WTC11 (cell line): ENCODE measurements around the gene SERPINA9.

ENCODE experiments used
- CREB1 ChIP-seq: sonication (generic); formaldehyde crosslinking; IDR thresholded peaks from 2 replicates; pipeline ENCODE4 v1.8.0; 2023; ENCODE audit warnings: mild to moderate bottlenecking, missing genetic modification reagents
- CTCF ChIP-seq: fragments of 200-600 bp; IDR thresholded peaks from 2 replicates; pipeline ENCODE4 v1.8.0; 2022; ENCODE audit warnings: antibody characterized with exemption
- ELF4 ChIP-seq: sonication (generic); formaldehyde crosslinking; IDR thresholded peaks from 2 replicates; pipeline ENCODE4 v1.8.1; 2022; ENCODE audit warnings: low read depth, mild to moderate bottlenecking, moderate library complexity, missing genetic modification reagents
- ESRRA ChIP-seq: sonication (generic); formaldehyde crosslinking; IDR thresholded peaks from 2 replicates; pipeline ENCODE4 v1.8.1; 2022; ENCODE audit warnings: mild to moderate bottlenecking, missing genetic modification reagents, borderline replicate concordance
- JUN ChIP-seq: sonication (generic); formaldehyde crosslinking; IDR thresholded peaks from 2 replicates; pipeline ENCODE4 v1.8.0; 2023; ENCODE audit warnings: mild to moderate bottlenecking, missing genetic modification reagents
- MAX ChIP-seq: sonication (generic); formaldehyde crosslinking; IDR thresholded peaks from 2 replicates; pipeline ENCODE4 v1.8.0; 2022; ENCODE audit warnings: mild to moderate bottlenecking, missing genetic modification reagents
- NFYB ChIP-seq: sonication (generic); formaldehyde crosslinking; conservative IDR thresholded peaks from 2 replicates; pipeline ENCODE4 v1.8.0; 2022; ENCODE audit warnings: low read depth, missing genetic modification reagents
- RORB ChIP-seq: fragments of 250-450 bp; sonication (Bioruptor Pico); IDR thresholded peaks from 2 replicates; pipeline ENCODE4 v1.9.0; 2021; ENCODE audit warnings: mild to moderate bottlenecking
- SP1 ChIP-seq: sonication (generic); formaldehyde crosslinking; conservative IDR thresholded peaks from 2 replicates; pipeline ENCODE4 v1.8.1; 2022; ENCODE audit warnings: missing genetic modification reagents
- TEAD1 ChIP-seq: sonication (generic); formaldehyde crosslinking; IDR thresholded peaks from 2 replicates; pipeline ENCODE4 v1.8.0; 2022; ENCODE audit warnings: mild to moderate bottlenecking, missing genetic modification reagents
- USF1 ChIP-seq: sonication (generic); formaldehyde crosslinking; IDR thresholded peaks from 2 replicates; pipeline ENCODE4 v1.8.0; 2022; ENCODE audit warnings: mild to moderate bottlenecking, missing genetic modification reagents
- USF2 ChIP-seq: sonication (generic); formaldehyde crosslinking; IDR thresholded peaks from 2 replicates; pipeline ENCODE4 v1.8.1; 2023; ENCODE audit warnings: mild to moderate bottlenecking, missing genetic modification reagents, moderate library complexity

- TF ChIP-seq ESRRA (CRISPR knock-in tag): no peak
- no peak for TF ChIP-seq USF2 (CRISPR knock-in tag)
- TF ChIP-seq CTCF: no peak
- TF ChIP-seq USF1 (CRISPR knock-in tag): no peak
- no peak for TF ChIP-seq NFYB (CRISPR knock-in tag)
- TF ChIP-seq ELF4: no peak
- no peak for TF ChIP-seq RORB (CRISPR knock-in tag)
- TF ChIP-seq JUN (CRISPR knock-in tag): no peak
- no peak for TF ChIP-seq SP1 (CRISPR knock-in tag)
- no peak for TF ChIP-seq MAX (CRISPR knock-in tag)
- no peak for TF ChIP-seq CREB1 (CRISPR knock-in tag)
- no peak for TF ChIP-seq TEAD1 (CRISPR knock-in tag)
Observed at GRCh38 chr14:94505641-94506040, 29.6 kb upstream of the SERPINA9 start.
